HG02870 (cell line): Measurements from ENCODE around the gene ANXA8.
"Not testable (repeated sequence)": the region's sequence is repeated elsewhere in the genome, so short reads cannot be mapped to it uniquely, and the experiment has no call there.

Source experiments
- ATAC-seq: cut with Tn5 transposase; IDR thresholded peaks from one replicate; pipeline ENCODE4 v1.9.1; 2021; ENCODE audit warnings: mild to moderate bottlenecking, moderate library complexity; ENCODE audit not compliant: unreplicated experiment

The ANXA8 gene

GRCh38 chr10:47483923-47484322 is at the start of gene ANXA8:
Gene ANXA8 (minus strand): TSS chr10:47484115. CDS start chr10:47483933, 182 bp downstream.
- ATAC-seq, result not testable (repeated sequence)

DNA sequence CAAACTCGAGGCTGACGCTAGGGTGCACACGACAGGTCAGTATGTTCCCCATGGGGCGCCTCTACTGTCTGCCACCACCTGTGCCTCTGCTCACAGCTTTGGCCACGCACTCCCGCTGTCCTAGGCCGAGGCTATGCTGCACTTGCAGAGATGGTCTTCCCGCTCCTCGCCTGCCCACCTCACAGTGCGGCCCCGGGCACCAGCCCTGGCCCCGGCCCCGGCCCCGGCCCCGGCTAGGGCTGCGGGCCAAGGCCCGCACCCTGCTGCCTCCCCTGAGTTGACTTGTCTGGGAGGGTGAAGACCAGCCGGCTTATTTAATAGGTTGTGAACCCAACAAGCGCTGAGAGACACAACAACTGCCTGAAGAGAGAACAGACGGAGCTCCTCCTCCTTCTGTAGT is 39.6 kb upstream of the ANXA8 start, which contains the start of gene AGAP9:
TSS of gene AGAP9 (minus strand) at position 164 of the 400 bp plus-strand sequence. CDS start at position 52, 112 bp downstream.
- not testable (repeated sequence) for ATAC-seq

DNA sequence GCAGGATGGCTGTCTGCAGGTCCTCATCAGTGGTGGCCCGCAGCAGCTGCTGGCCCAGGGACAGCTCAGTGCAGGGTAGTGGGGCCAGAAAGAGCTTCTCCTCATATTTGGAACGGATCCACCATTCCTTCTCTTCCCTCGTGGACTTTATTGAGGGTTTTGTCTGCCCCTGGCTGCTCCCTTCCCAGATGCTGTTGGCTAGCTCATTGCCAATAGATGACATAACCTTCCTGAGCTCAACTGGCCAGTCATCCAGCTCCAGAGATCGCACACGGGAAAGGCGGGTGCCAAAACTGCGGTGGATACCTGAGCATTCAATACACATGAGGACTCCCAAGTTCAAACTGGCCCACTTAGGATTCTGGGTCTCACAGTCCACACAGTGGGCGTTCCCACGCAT is 18.4 kb upstream of the ANXA8 start:
- ATAC-seq, result not testable (repeated sequence)

DNA sequence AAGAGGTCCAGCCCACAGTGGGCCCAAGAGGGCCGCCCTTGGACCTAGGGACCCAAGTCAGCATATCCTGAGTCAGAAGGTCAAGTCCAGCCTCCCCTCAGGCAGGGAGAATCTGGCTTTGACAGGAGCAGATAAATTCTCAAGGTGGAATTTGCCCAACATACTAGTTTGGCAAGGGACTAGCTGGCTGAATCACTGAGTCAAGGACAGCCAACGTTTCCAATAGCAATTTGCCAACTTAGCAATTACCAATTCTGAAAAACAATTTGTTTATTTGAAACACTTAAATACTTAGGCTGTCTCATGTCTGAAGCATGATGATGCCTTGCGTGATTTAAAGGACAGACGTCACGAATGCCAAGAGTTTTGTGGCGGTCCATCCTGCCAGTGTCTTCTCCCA is 10.3 kb upstream of the ANXA8 start:
- ATAC-seq, result not testable (repeated sequence)

GRCh38 chr10:47491600-47491999 is 7.7 kb upstream of the ANXA8 start, which contains the start of gene FAM25G:
Gene FAM25G (minus strand): TSS chr10:47491700. CDS start chr10:47491674, 26 bp downstream.
- not testable (repeated sequence) for ATAC-seq

GRCh38 chr10:47489630-47490029 is 5.7 kb upstream of the ANXA8 start:
- not testable (repeated sequence) for ATAC-seq

- ATAC-seq, result not testable (repeated sequence)
Measured at GRCh38 chr10:47485943-47486342, 2.0 kb upstream of the ANXA8 start.

- not testable (repeated sequence) for ATAC-seq
Measured at GRCh38 chr10:47484786-47485185, 871 bp upstream of the ANXA8 start.

GRCh38 chr10:47482367-47482766 is 1.5 kb downstream of the ANXA8 start:
- ATAC-seq, result not testable (repeated sequence)

DNA sequence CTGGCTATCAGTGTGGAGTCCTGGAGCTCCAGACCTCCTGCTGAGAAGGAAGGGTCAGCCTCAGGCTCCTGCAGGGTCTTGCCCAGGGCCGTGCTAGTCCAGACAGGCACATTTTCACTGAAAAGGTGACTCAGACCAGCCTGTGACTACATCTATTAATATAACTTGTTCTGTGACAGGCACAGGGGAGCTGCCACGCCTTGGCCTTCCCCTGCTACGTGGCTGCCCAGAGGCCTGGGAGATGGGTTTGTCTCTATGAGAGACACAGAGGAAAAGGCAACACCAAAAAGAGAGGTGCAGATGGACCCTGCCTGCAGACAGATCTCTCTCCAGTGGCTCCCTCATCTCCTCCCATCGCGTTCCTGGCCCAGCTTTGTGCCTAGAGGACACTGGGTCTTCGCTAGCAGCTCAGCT is 2.1 kb downstream of the ANXA8 start:
- ATAC-seq, result not testable (repeated sequence)

GRCh38 chr10:47481182-47481766 is 2.6 kb downstream of the ANXA8 start:
- ATAC-seq, result not testable (repeated sequence)

GRCh38 chr10:47480133-47480532 is 3.8 kb downstream of the ANXA8 start:
- not testable (repeated sequence) for ATAC-seq

GRCh38 chr10:47478114-47478513 is 5.8 kb downstream of the ANXA8 start:
- not testable (repeated sequence) for ATAC-seq

- ATAC-seq, result not testable (repeated sequence)
Measured at GRCh38 chr10:47477078-47477477, 6.8 kb downstream of the ANXA8 start.

DNA sequence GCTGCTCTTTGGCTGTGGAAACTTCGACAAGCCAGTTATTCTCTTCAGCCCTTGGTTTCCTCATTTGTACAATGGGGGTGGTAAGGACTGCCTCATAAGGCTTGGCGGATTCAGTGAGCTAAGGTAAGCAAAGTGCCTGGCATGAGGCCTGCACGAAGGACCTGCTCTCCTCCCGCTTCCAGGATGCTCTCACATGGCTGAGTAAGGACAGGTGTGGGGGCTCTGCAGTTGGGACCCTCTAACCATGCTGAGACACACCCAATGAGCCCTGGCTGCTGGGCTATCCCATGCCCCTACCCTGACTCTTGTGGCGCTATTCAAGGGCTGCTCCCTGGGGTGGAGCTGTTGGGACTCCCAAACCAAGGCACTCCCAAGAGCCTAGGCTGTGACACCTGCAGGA is 8.8 kb downstream of the ANXA8 start:
- ATAC-seq, result not testable (repeated sequence)

- ATAC-seq, result not testable (repeated sequence)
Measured at GRCh38 chr10:47473516-47473915, 10.4 kb downstream of the ANXA8 start.

- ATAC-seq, result peak; percentile 87
Measured at GRCh38 chr10:47472647-47473046, 11.3 kb downstream of the ANXA8 start.

- ATAC-seq, result not testable (repeated sequence)
Measured at GRCh38 chr10:47472072-47472471, 11.8 kb downstream of the ANXA8 start.

DNA sequence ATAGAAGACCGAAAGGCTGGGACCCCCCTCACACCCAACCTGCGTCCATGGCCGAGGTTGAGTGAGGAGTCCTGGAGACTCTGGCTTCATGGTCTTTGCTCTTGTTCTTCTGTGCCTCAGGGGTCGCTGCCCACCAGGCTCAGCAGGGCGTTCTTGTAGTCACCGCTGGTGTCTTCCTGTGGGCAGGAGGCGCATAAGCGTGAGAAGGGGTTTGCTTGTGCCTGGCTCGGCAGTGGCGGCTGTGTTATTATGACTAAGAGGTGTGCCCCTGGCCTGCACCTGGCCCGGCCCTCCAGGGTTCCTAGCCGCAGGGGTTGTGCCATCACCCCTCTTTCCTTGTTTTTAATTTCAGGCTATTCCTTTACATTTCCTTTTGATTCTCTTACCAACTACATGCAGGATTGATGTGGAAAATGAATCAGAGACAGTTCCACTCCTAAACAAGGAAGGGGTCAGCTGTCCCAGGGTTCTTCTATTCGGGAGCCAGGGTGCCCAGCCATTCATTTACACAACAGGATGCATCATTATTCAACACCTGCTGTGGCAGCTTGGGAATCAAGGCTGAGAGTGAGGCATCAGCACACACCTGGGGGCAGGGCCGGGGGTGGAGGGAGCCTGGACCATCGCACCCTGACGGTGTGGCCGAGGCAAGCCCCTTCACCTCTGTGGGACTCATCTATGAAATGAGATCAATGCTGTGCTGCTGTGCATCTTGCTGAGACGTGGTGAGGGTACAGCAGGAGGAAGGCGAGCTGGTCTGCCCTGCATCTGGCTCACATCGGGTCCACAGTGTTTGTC is 15.0 kb downstream of the ANXA8 start:
- ATAC-seq, result not testable (repeated sequence)

- ATAC-seq, result not testable (repeated sequence)
Measured at GRCh38 chr10:47467957-47468356, 16.0 kb downstream of the ANXA8 start.

GRCh38 chr10:47467458-47467857 is 16.5 kb downstream of the ANXA8 start:
- ATAC-seq, result not testable (repeated sequence)
